GM18909 (cell line): ENCODE data around the gene CREBRF.
"Not testable (repeated sequence)": the region's sequence is repeated elsewhere in the genome, so short reads cannot be mapped to it uniquely, and the experiment has no call there.

Experiments used
- ATAC-seq: cut with Tn5 transposase; IDR thresholded peaks from one replicate; pipeline ENCODE4 v1.9.1; 2021; ENCODE audit warnings: mild to moderate bottlenecking; ENCODE audit not compliant: unreplicated experiment, poor library complexity

Gene CREBRF, protein sequence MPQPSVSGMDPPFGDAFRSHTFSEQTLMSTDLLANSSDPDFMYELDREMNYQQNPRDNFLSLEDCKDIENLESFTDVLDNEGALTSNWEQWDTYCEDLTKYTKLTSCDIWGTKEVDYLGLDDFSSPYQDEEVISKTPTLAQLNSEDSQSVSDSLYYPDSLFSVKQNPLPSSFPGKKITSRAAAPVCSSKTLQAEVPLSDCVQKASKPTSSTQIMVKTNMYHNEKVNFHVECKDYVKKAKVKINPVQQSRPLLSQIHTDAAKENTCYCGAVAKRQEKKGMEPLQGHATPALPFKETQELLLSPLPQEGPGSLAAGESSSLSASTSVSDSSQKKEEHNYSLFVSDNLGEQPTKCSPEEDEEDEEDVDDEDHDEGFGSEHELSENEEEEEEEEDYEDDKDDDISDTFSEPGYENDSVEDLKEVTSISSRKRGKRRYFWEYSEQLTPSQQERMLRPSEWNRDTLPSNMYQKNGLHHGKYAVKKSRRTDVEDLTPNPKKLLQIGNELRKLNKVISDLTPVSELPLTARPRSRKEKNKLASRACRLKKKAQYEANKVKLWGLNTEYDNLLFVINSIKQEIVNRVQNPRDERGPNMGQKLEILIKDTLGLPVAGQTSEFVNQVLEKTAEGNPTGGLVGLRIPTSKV

DNA sequence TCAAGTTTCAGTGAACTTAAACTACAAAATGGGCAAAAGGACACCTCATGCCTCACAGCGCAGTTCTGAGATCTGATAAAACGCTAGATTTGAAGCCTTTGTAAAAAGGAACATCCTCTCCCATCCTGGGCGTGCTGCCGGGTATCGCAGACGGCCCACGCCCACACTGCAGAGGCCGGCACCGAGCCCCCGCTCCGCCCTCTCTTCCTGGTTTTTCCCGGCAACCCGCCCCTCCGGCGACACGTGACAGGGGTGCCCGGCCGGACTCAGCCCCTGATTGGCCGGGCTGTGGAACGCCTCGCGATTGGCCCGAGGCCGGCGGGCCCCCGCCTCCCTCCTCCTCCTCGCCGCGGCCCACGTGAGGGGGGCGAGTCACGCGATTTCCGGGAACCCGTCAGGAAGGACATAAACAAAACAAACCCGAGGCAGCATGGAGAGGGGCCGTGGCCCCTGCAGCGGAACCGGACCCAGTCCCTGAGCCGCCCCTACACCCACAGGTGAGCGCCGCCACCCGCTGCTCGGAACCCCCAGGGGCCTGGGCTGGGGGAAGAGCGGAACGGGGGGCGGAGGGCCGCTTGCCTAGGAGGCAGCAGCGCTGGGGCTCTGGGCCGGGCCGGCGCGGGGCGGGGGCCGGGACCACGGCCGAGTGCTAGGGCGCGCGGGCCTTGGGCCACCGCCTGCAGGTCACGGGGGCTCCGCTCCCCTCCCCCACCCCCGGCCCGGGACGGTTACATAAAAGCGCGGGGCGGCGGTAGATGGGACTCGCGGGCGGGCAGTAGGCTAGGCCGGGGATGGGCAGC is at the start of gene CREBRF:
CREBRF (plus strand) TSS at position 370 of the 800 bp plus-strand sequence. CDS start 24,424 bp downstream, outside the sequence.
- ATAC-seq, result peak; percentile 76

DNA sequence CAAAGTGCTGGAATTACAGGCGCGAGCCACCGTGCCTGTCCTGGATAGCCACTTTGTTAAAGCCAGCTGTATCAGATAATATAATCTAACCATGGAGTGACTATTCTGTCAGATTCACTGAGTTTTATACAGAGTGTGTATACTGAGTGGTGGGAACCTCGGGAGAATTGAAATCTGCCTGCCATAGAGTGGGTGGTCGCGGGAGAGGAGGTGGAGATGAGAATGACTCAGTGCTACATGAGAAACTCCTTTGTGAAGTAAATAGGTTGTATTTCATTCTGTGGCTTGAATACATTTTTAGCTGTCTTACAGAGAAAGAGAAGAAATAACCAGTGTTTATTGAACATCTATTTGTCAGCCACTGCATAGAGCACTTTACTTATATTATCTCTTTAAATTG is 46.1 kb upstream of the CREBRF start:
- ATAC-seq, result no peak

DNA sequence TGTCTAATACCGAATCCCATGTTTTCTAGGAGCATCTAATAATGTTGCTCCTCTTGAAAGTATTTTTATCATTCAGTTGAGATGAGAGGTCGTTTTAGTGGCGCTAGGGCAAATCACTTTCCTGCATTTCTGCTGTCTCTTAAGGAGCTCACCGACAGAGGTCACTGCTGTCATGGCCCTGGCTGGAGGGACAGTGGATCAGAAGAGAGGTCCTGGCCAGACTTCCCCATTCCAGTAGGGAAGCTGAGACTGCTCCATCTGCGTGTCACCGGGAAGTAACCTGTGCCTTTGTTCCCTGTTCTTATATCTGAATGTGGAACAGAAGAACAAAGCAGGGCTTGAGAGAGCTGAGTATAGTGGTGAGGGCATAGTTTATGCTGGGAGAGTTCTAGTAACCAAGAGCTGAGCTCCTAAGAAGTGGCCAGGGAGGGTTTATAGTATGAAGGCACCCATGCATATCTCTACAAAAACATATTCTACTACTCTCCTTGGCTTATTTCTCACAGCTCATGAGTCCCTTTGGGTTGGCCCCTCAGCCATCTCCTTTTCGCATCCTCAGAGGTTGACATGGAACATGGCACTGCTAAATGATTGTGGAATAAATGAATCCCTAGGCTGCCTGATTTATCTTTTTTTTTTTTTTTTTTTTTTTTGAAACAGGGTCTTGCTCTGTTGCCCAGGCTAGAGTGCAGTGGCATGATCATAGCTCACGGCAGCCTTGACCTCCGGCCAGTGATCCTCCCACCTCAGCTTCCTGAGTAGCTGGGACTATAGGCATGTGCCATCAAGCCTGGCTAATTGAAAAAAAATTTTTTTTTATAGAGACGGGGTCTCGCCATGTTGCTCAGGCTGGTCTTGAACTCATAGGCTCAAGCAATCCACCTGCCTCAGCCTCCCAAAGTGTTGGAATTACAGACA is 45.3 kb upstream of the CREBRF start:
- no peak for ATAC-seq

DNA sequence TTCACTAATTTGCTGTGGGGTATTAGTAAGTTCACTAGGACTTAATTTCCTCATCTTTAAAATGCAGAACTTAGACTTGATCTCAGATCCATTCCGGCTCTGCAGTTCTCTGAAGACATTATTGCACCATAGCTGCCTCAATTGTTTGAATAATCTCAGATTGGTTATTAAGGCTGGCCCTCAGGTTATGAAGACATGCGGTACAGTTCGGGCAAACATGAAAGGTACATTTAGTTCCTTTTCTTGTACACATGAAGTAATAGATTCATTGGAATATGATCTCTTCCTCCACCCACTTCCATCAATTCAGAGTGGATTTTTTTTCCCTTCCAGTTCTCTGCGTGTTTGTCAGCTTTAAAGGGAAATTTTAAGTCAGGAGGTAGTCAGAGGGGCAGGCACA is 44.6 kb upstream of the CREBRF start:
- no peak for ATAC-seq

- ATAC-seq, result no peak
Observed at GRCh38 chr5:173012882-173013281, 43.3 kb upstream of the CREBRF start.

- ATAC-seq, result no peak
Observed at GRCh38 chr5:173014671-173015070, 41.5 kb upstream of the CREBRF start.

DNA sequence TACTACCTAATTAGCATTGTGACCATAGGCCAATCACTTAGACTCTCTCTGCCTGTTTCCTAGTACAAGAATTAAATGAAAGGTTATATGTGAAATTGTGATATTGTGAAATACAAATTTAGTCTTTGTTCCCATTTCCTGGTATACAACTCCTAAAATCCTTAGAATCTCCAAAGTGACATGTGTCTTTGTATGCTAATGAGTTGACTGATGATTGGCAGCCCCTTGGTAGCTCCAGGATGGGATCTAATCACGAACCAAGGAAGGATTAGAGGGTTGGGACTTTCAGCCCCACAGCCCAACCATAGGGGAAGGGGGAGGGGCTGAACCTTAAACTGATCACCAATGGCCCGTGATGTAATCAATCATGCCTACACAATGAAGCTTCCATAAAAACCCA is 41.0 kb upstream of the CREBRF start:
- no peak for ATAC-seq

DNA sequence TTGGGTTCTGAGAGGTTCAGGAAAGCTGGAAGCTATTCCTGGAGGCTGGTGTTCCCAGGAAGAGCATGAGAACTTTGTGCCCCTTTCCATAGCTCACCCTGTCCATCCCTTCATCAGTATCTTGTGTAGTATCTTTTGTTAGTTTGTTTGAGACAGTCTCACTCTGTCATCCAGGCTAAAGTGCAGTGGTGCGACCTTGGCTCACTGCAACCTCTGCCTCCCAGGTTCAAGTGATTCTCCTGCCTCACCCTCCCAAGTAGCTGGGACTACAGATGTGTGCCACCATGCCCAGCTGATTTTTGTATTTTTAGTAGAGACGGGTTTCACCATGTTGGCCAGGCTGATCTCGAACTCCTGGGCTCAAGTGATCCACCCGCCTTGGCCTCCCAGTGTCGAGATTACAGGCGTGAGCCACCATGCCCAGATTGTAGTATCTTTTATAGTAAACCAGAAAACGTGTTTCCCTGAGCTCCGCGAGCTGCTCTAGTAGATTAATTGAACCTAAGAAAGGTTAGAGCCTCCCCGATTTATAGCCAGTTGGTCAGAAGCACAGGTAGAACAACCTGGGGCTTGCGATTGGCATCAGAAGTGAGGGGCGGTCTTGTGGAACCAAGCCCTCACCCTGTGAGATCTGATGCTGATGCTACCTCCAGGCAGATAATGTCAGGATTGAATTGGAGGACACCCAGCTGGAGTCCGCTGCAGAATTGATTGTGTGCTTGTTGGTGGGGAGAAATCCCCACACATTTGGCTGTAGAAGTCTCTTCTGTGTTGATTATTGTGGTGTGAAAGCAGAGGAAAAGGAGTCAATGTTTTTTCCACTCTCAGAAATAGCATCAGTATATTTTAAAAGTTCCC is 40.3 kb upstream of the CREBRF start:
- ATAC-seq, result no peak

DNA sequence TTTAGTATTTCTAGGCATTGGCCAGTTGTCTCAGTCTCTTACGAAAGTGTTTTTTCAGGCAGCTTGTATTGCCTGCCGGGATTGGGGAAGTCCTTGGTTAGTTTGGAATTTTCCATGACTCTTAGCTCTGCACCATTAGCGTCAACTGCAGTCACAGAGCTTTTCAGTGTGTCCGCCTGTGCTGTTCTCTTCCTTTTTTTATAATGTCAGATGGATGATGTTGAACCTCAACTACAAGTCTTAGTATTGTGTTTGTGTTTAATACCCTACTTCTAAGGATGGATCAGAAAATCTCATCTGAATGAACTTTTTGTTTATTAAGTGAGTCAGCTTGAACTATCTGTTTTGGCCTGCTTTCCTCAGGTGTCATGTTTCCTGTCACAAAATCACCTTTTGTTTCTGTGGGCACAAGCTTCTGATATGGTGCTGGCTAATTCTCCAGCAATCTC is 39.5 kb upstream of the CREBRF start:
- ATAC-seq, result no peak

DNA sequence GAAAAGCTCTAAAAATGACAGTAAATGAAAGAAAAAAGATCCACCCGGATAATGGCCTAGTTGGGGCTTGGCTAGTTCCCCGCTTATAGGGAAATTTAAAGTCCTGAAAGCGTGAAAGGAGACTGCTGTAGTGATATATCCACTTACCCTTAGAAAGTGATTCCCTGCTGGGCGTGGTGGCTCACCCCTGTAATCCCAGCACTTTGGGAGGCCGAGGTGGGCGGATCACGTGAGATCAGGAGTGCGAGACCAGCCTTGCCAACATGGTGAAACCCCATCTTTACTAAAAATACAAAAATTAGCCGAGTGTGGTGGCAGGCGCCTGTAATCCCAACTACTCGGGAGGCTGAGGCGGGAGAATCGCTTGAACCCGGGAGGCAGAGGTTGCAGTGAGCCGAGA is 39.1 kb upstream of the CREBRF start:
- not testable (repeated sequence) for ATAC-seq

DNA sequence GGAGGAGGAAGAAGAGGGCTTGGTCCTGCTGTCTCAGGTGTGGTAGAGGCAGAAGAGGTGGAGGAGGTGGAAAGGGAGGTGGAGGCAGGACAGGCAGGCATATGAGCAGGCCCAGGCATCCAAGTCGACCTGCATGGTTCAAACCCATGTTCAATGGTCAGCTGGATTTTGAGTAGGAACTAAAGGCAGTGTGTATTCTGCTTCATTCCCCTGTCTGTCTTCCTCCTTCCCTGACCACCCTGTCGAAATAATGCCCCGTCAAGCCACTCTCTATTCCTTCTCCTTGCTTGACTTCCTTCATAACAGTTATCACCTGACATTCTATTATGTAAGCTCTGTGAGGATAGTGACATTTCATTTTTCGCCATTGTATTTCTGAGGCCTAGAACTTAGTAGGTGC is 37.8 kb upstream of the CREBRF start:
- ATAC-seq, result no peak

GRCh38 chr5:173020154-173020581 is 36.0 kb upstream of the CREBRF start:
- no peak for ATAC-seq

GRCh38 chr5:173020643-173021042 is 35.5 kb upstream of the CREBRF start:
- ATAC-seq, result no peak

- no peak for ATAC-seq
Observed at GRCh38 chr5:173025651-173026050, 30.5 kb upstream of the CREBRF start.

- no peak for ATAC-seq
Observed at GRCh38 chr5:173027905-173028304, 28.2 kb upstream of the CREBRF start.

GRCh38 chr5:173028811-173029327 is 27.3 kb upstream of the CREBRF start:
- no peak for ATAC-seq

DNA sequence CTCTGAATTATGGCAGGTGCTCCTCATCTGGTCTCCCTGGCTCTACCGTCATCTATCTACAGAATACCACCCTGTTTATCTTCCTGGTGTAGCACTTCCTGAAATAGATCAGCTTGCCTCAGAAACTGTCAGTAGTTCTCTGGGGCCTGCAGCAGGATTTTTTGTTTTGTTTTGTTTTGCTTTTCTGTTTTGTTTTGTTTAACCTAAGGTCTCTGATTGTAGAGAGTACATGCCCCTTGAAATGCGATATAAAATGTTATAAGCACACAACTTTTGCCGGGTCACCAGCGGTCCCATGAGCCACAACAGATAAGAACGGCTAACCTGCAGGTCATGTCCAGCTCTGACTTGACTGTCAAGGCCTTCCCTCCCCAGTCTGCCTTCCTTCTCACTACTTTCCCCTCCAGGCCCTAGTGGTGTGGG is 26.6 kb upstream of the CREBRF start:
- ATAC-seq, result no peak

DNA sequence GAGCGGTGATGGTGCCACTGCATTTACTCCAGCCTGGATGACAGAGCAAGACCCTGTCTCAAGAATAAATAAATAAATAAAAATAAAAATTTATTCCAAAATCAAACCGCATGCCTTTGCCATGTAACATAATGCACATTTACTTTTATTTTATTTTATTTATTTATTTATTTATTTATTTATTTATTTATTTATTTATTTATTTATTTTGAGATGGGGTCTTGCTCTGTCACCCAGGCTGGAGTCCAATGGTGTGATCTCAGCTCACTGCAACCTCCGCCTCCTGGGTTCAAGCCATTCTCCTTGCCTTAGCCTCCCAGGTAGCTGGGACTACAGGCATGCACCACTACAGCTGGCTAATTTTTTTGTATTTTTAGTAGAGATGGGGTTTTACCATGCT is 24.1 kb upstream of the CREBRF start:
- ATAC-seq, result not testable (repeated sequence)

GRCh38 chr5:173032730-173033129 is 23.4 kb upstream of the CREBRF start:
- ATAC-seq, result no peak
